ENCODE data around the gene FAM222A.

GRCh38 chr12:109767991-109768900 is 54.6 kb downstream of the FAM222A start:
- no peak for TF ChIP-seq POLR2A (IDR thresholded peaks at IDR 0.05)
- TF ChIP-seq, protein P1, sequence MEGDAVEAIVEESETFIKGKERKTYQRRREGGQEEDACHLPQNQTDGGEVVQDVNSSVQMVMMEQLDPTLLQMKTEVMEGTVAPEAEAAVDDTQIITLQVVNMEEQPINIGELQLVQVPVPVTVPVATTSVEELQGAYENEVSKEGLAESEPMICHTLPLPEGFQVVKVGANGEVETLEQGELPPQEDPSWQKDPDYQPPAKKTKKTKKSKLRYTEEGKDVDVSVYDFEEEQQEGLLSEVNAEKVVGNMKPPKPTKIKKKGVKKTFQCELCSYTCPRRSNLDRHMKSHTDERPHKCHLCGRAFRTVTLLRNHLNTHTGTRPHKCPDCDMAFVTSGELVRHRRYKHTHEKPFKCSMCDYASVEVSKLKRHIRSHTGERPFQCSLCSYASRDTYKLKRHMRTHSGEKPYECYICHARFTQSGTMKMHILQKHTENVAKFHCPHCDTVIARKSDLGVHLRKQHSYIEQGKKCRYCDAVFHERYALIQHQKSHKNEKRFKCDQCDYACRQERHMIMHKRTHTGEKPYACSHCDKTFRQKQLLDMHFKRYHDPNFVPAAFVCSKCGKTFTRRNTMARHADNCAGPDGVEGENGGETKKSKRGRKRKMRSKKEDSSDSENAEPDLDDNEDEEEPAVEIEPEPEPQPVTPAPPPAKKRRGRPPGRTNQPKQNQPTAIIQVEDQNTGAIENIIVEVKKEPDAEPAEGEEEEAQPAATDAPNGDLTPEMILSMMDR (IDR thresholded peaks at IDR 0.05) = no peak
- no peak for TF ChIP-seq EP300 (IDR thresholded peaks at IDR 0.05; ENCODE audit: low read depth)
